Measurements from ENCODE around the gene TTLL7. TPM values are rescaled to one million over a fixed set of nuclear protein-coding genes. Genes with fewer than 3 reads are reported as not detected.

The TTLL7 gene
- total RNA-seq, 2 donors from 2014 or later: 4.1 to 5.0 TPM

DNA sequence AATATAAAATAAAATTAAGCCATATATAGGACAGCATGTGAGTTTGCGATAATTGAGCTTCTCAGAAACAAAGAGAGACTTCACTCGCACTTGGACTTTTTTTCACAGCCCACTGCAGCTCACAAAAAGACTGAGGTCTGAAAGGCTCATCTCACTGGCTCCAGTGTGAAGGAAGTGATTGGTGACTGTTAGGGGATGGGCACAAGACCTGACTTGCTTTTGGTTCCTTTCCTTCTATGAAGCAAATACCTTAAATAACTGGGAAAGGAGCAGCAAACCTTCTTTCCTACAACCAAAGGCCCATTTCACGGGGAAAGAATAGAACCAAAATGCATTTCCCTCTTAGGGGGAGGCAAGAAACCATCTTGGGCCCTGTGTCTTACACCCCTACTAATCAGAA is 13.1 kb upstream of the TTLL7 start:
- Histone ChIP-seq H3K27ac (no peak overlapping the region), H3K27me3 (no peaks in the 10 kb centered on the region), H3K9me3 (no peaks in the 10 kb centered on the region), H3K4me1 (no peaks in the 10 kb centered on the region), H3K9ac (ENCODE audit: low read depth in 2 of 2, low read length in 2 of 2) (no peak overlapping the region), H3K4me3 (no peak overlapping the region), H3K36me3 (no peaks in the 10 kb centered on the region)
- TF ChIP-seq, protein P1, sequence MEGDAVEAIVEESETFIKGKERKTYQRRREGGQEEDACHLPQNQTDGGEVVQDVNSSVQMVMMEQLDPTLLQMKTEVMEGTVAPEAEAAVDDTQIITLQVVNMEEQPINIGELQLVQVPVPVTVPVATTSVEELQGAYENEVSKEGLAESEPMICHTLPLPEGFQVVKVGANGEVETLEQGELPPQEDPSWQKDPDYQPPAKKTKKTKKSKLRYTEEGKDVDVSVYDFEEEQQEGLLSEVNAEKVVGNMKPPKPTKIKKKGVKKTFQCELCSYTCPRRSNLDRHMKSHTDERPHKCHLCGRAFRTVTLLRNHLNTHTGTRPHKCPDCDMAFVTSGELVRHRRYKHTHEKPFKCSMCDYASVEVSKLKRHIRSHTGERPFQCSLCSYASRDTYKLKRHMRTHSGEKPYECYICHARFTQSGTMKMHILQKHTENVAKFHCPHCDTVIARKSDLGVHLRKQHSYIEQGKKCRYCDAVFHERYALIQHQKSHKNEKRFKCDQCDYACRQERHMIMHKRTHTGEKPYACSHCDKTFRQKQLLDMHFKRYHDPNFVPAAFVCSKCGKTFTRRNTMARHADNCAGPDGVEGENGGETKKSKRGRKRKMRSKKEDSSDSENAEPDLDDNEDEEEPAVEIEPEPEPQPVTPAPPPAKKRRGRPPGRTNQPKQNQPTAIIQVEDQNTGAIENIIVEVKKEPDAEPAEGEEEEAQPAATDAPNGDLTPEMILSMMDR (IDR thresholded peaks at IDR 0.05): no peak
- no peak for DNase-seq
- intact Hi-C loops (cut with DNase I): no loop called here

DNA sequence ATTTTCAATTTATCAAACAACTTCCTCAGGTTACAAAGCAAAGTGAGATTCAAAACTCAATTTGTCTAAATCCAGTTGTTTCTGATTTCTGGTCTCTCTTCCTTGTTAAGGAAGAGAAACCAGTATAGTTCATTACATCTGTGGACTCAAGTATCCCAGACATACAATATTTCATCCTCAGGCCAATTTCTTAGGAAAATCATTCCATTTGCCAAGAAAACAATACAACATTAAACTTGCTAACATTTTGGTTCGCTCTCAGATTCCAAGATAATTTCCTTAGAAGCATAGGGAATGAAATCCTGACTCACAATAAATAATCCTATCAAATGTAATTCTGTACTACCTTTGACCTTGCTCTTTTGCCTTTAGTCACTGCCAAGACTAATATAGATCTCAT is 11.2 kb upstream of the TTLL7 start:
- Histone ChIP-seq H3K9me3 (no peaks in the 10 kb centered on the region), H3K4me3 (no peak overlapping the region), H3K9ac (ENCODE audit: low read depth in 2 of 2, low read length in 2 of 2) (no peak overlapping the region), H3K4me1 (no peaks in the 10 kb centered on the region), H3K27ac (no peak overlapping the region), H3K36me3 (no peaks in the 10 kb centered on the region), H3K27me3 (no peaks in the 10 kb centered on the region)
- intact Hi-C loops (cut with DNase I): no loop called here
- no peak for DNase-seq
- TF ChIP-seq, protein P1 (IDR thresholded peaks at IDR 0.05): no peak

DNA sequence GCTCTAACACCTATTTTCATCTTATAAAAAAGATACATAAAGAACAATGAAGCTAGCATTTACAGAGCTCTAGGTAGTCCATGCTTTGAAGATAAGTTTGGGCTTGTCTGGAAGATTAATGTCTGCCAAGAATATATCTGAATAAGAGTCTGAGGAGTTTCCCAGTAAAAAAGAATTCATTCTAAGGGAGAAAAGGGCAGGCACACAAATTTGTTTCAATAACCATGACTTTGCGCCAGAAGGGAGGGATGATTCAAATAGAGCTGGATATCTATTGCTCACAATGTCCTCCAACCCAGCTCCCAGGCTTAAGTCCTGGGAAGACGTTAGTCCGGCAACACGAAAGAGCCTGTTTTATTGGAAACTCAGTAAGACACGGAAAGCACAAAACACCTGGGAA is 9.7 kb upstream of the TTLL7 start:
- DNase-seq: no peak
- no peaks in the 10 kb centered on the region for H3K27me3 ChIP-seq
- H3K36me3 ChIP-seq: no peaks in the 10 kb centered on the region
- H3K4me1 ChIP-seq: no peaks in the 10 kb centered on the region
- TF ChIP-seq, protein P1 (IDR thresholded peaks at IDR 0.05): no peak
- no peak overlapping the region for H3K4me3 ChIP-seq
- no peaks in the 10 kb centered on the region for H3K9me3 ChIP-seq
- H3K27ac ChIP-seq: no peak overlapping the region
- H3K9ac ChIP-seq (ENCODE audit: low read depth in 2 of 2, low read length in 2 of 2): no peak overlapping the region
- intact Hi-C loops (cut with DNase I): no loop called here

DNA sequence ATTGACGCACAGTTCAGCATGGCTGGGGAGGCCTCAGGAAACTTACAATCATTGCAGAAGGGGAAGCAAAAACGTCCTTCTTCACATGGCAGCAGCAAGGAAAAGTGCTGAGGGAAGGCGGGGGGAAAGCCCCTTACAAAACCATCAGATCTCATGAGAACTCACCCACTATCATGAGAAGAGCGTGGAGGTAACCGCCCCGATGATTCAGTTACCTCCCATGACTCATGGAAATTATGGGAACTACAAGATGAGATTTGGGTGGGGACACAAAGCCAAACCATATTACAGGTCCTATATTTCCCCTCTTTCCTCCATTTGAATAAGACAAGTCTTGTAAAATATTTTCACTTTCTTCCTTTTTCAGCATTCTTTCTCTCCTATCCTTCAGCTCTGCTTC is 7.7 kb upstream of the TTLL7 start:
- H3K9me3 ChIP-seq: no peaks in the 10 kb centered on the region
- TF ChIP-seq, protein P1 (IDR thresholded peaks at IDR 0.05): no peak
- no peaks in the 10 kb centered on the region for H3K36me3 ChIP-seq
- intact Hi-C loops (cut with DNase I): no loop called here
- no peaks in the 10 kb centered on the region for H3K4me1 ChIP-seq
- H3K27me3 ChIP-seq: no peaks in the 10 kb centered on the region
- H3K9ac ChIP-seq (ENCODE audit: low read depth in 2 of 2, low read length in 2 of 2): no peak overlapping the region
- no peak for DNase-seq
- H3K27ac ChIP-seq: no peak overlapping the region
- no peak overlapping the region for H3K4me3 ChIP-seq

DNA sequence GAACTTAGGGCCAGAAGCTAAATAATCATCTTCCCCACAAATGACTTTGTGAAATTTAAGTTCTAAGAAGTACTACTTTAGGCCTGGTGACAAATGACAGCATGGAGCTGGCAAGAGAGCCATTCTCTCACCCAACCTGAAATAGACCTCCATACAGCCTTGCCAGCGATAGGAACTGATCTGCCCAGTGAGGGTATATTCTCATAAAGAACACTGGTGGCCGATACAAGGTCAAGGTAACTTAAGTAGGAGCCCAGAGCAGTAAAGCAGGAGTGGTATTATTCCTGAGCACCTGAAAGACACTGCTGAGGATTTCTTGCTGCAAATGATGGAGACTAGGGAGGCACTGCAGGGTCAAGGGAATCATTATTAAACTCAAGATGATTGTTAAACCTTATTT is 2.6 kb upstream of the TTLL7 start:
- H3K4me3 ChIP-seq: no peak overlapping the region
- no peak overlapping the region for H3K27ac ChIP-seq
- no peak overlapping the region for H3K9ac ChIP-seq (ENCODE audit: low read depth in 2 of 2, low read length in 2 of 2)
- intact Hi-C loops (cut with DNase I): no loop called here
- H3K27me3 ChIP-seq: no peaks in the 10 kb centered on the region
- DNase-seq: no peak
- H3K4me1 ChIP-seq: no peaks in the 10 kb centered on the region
- no peaks in the 10 kb centered on the region for H3K9me3 ChIP-seq
- H3K36me3 ChIP-seq: no peaks in the 10 kb centered on the region
- TF ChIP-seq, protein P1 (IDR thresholded peaks at IDR 0.05): no peak

All from colonic mucosa (tissue), 4 donors.